Kidney glomerular epithelial cell (primary cell): ENCODE results near the gene CLDN16.

ENCODE experiments used
- DNase-seq: peaks from one replicate; lab custom pipeline; 2025; lab: John Stamatoyannopoulos, UW

Gene CLDN16

GRCh38 chr3:190442240-190442639, 54.3 kb downstream of the CLDN16 start:
- no peak for DNase-seq

GRCh38 chr3:190443257-190443656, 55.3 kb downstream of the CLDN16 start:
- DNase-seq, result no peak

- DNase-seq, result no peak
Observed at GRCh38 chr3:190444006-190444405, 56.0 kb downstream of the CLDN16 start.

DNA sequence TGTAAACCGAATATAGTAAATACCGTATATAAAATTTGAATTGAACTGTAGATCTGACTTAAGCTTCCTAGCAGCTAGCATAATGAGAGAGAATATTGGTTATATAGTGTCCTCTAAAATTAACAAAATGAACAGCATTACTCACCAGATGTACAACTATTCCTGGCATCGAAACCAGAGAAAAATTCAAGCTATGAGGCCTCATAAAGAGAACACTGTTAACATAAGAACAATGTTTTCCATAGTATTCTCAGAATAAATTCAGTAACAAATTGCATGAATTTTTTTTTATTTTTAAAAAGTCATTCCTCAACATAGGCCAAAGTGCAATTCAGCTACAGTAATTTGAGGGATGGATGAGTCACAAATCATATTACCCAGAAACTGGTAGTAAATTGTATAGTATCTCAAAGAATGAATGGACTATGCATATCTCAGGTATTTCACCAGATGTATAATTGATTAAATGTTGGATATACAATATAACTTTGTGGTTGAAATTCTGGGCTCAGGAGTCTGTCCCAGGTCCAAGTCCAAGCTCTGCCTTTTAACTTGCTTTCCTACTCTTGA, 56.7 kb downstream of the CLDN16 start:
- DNase-seq, result no peak

- no peak for DNase-seq
Observed at GRCh38 chr3:190446573-190447279, 58.8 kb downstream of the CLDN16 start.

- DNase-seq, result no peak
Observed at GRCh38 chr3:190448256-190448655, 60.3 kb downstream of the CLDN16 start.

DNA sequence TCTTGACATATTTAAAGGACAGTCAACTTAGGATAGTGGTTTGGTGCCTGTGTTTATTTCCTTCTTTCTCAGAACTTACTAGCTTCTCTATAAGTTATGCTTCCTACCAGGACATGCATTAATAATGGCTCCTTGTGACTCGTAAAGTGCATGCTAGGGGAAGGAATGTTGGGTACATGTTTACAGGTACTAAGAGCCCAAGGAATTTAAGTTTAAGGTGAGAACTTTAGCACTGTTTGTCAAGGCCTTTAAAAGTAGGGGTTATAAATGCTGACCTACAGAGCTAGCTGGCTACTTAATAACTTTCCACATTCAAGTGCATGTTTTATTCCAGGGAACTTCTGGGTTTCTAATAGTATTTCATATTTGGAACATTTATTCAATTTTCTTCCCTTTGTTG, 61.8 kb downstream of the CLDN16 start, which contains the start of gene TMEM207:
Gene TMEM207 (minus strand): TSS at position 101 of the 400 bp plus-strand sequence. CDS start 92 bp downstream, at position 9.
- DNase-seq, result no peak

DNA sequence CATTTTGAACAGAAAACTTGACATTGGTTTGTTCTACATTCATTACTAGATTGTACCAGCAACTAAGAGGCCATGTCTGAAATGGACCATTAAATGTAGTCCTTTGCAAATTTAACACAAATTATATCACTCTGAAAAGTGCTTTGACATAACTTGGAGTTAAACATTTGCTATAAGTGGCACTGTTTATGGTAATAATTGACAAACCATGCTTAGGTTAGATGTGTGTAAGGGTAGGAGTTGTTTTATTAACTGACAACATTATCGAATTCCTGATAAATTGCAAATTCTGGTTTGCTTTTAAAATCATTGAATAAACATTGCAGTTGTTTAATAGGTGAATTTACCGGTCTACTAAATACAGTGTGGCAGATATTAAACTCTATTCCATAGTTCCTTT, 67.9 kb downstream of the CLDN16 start:
- DNase-seq, result no peak

GRCh38 chr3:190456770-190457169, 68.8 kb downstream of the CLDN16 start:
- DNase-seq, result peak; percentile 9

- no peak for DNase-seq
Observed at GRCh38 chr3:190458040-190458439, 70.1 kb downstream of the CLDN16 start.
